Activated CD8-positive, alpha-beta memory T cell treated with anti-CD3 and anti-CD28 coated beads, Interleukin-2, amount 50 U/mL, for 1 hour (primary cell): ENCODE measurements around the gene SLC25A11.
"Not testable (repeated sequence)": the region's sequence is repeated elsewhere in the genome, so short reads cannot be mapped to it uniquely, and the experiment has no call there.

Experiments
- DNase-seq: peaks from one replicate; pipeline ENCODE4 v3.0.0-alpha.2; 2020; ENCODE audit errors: extremely low read depth

The SLC25A11 gene

DNA sequence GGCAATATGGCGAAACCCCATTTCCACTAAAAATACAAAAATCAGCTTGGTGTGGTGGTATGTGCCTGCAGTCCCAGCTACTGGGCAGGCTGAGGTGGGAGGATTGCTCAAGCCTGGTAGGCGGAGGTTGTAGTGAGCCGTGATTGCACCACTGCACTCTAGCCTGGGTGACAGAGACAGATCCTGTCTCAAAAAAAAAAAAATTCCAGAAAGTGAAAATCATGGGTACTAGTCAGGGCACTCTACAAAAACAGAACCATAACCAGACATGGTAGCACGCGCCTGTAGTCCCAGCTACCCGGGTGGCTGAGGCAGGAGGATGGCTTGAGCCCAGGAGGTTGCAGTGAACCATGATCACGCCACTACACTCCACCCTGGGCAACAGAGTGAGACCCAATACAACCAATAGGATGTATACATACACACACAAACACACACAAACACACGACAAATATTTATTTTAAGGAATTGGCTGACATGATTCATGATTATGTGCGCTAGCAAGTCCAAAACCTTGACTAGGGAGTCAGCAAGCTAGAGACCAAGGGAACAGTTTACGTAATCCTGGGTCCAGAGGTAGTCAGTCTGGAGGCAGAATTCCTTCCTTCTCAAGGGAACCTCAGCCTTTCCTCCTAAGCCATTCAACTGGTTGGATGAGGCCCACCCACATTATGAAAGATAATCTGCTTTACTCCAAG, 19.3 kb downstream of the SLC25A11 start:
- no peak for DNase-seq

GRCh38 chr17:4919511-4920047, 20.3 kb downstream of the SLC25A11 start:
- no peak for DNase-seq

DNA sequence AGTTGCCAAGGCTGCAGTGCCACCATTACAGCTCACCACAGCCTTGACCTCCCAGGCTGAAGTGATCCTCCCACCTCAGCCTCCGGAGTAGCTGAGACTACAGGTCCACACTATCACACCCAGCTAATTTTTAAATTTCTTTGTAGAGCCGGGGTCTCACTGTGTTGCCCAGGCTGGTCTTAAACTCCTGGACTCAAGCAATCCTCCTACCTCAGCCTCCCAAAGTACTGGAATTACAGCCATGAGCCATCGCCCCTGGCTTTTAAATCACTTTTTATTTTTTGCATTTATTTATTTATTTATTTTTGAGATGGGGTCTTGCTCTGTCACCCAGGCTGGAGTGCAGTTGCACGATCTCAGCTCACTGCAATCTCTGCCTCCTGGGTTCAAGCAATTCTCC, 25.3 kb downstream of the SLC25A11 start:
- DNase-seq, result not testable (repeated sequence)

DNA sequence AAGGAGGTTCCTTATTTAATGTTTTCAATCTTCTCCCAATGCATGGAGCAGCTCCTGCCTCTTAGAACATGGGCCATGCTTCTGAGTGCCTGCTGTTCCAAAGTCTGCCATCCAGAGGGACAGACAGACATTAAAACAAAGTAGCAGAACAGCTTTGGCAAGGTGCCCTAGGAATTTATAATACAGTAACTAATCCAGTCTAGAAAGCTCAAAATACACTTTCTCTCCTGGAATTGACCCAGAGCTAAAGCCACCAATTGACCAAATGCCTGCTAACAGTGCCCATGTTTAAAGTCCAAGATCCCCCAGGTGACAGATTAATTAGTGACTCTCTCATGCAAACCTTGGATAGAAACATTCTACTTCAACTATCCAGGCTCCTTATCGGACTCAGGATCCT, 25.9 kb downstream of the SLC25A11 start:
- DNase-seq, result no peak

GRCh38 chr17:4908711-4909496, 30.9 kb downstream of the SLC25A11 start:
- DNase-seq, result no peak

DNA sequence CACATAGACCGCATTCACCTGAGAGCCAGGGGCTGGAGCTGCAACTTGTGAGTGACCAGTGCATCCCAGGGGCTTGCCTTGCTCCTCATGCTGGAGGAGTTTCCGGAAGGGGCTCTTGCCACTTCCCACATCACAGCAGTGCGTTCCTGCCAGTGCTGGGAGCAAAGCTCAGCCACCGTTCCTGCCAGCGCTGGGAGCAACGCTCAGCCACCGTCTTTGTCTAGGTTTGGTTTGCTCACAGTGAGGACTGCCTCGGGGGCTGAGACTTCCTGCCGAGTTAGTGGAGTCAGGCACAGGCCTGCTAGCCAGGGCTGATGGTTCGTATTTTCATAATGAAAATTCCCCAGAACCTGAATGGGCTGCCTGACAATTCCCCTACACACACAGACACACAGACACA, 31.5 kb downstream of the SLC25A11 start:
- no peak for DNase-seq

DNA sequence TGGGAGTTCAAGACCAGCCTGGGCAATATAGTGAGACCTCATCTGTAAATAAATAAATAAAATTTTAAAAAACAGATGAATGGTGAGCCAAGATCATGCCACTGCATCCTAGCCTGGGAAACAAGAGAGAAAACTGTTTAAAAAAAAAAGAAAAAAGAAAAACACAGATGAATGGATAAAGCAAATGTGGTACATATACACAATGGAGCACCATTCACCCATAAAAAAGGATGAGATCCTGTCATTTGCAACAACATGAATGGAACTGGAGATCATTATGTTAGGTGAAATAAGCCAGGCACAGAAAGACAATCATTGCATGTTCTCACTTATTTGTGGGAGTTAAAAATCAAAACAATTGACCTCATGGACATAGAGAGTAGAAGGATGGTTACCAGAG, 33.2 kb downstream of the SLC25A11 start:
- DNase-seq, result not testable (repeated sequence)

DNA sequence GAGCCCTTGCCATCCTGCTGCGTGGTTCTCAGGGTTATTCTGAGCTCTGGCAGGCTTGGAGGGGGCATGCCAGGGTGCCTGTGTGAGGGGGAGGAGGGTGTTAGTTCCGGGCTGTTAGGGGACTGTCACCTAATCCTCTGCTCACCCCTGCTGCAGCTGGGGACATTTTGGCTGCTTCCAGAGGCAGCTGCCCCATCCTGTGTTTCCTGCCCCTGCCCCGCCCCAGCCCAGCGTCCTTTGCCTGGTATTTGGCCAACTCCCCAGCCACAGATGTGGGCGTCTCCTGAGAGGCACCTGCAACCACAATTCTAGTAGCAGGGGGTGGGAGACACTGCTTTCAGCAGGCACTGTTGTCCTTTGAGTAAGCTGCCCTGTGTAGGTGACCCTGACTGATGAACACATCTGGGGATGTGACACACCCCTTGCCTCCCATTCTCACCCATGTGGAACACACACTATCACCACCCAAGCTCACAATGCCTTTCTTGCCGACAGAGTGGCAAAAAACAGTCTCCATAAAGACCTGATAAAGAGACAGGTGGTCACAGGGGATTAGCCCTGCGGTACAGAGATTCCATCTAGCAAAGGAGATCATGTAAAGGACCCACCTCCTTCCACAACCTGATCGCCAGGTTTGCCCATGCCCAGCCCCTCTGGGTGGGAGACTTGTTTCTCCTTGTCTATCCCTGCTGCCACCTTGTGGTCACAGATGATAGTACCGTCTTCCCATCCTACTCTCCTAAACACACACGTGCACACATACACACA, 36.6 kb downstream of the SLC25A11 start, which contains the start of gene CHRNE:
Gene CHRNE, minus strand, starts transcription at position 48 of the 768 bp plus-strand sequence. Its CDS starts 35 bp downstream, at position 13.
- no peak for DNase-seq

DNA sequence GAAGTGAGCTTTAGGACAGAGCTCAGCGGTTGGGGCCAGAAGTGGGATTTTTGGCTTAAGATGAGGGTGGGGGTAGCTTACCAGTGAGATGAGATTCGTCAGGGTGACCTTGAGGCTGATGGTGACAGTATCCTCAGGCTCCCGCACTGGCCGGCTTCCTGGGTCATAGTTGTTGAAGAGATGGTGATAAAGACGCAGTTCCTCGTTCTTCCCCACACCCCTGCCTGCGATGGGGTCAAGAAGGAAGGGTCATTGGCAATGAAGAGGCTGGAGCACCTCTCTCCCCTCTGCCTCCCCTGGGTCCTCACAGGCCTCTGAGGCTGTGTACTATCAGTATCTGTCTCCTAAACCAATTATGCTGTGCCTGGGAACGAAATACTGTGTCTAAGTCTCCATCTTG, 37.3 kb downstream of the SLC25A11 start:
- DNase-seq, result no peak

DNA sequence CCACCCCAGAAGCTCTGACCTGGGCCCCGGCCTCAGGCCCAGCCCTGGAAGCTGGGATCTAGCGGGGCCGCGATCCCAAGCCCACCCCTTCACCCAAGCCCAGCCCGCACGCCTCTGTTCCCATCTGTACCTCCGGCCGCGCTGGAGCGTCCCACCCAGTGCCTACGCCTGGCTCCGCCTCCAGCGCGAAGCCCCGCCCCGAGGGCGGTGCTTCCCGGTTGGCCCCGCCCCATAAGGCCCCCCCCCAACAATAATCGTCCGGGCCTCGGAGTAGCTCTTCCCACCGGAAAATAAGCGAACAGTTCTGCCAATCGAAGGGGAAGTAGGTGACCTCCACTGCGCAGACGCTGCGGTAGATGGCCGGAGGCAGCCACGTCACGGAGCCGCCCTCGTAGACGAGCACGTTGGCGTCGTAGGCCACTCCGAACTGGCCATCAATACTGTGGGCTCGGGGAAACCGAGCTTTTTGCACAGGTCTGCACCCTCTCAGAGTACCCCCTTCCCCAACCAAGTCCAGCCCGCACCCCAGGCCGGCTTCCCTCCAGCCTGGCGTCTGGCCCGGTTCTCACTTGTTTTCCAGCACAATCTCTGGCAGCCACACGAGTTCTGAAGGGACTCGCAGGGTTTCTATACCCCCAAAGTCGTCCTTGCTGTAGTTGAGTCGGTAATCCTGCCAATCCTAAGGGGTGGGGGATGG, 38.0 kb downstream of the SLC25A11 start:
- DNase-seq, result no peak

GRCh38 chr17:4901108-4901647, 38.7 kb downstream of the SLC25A11 start:
- DNase-seq, result no peak

DNA sequence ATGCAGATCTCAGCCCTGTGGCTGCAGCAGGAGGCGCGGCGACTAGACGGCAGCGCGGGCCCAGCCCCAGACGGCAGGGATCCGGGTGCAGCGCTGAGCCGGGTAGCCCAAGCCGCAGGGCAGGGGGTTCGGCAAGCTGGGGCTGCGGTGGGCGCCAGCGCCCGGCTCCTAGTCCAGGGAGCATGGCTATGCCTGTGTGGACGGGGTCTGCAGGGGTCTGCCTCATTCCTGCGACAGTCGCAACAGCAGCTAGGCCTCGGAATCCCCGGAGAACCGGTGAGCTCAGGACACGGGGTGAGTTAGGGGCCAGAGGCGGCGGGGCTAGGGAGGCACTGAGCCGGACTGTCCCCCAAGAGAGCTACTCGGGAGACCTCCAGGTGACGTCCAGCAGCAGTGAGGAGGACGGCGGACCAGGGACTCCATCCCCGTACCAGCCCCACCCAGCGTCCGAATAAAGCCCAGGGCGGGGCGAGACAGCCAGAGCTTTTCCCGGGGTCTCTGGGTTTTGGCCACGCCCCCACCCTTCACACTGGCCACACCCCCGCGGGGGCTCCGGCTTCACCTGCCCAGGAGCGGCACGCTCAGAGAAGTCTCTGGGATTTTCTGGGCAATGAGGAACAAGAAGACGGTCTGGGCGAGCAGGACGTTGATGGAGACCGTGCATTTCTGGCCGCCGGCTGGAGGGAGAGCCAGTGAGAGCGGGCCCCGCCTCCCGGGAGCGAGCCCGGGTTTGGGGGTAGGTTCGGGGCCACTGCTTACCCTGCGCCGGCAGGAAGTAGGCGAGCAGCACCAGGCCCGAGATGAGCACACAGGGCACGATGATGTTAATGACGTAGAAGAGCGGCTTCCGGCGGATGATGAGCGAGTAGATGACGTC, 39.4 kb downstream of the SLC25A11 start:
- no peak for DNase-seq

GRCh38 chr17:4899341-4900230, 40.3 kb downstream of the SLC25A11 start, which contains the start of gene C17orf107:
Gene C17orf107 (plus strand): TSS chr17:4899536. CDS start chr17:4899763, 227 bp downstream.
- peak; percentile 92 for DNase-seq

GRCh38 chr17:4898927-4899326, 40.9 kb downstream of the SLC25A11 start:
- no peak for DNase-seq

DNA sequence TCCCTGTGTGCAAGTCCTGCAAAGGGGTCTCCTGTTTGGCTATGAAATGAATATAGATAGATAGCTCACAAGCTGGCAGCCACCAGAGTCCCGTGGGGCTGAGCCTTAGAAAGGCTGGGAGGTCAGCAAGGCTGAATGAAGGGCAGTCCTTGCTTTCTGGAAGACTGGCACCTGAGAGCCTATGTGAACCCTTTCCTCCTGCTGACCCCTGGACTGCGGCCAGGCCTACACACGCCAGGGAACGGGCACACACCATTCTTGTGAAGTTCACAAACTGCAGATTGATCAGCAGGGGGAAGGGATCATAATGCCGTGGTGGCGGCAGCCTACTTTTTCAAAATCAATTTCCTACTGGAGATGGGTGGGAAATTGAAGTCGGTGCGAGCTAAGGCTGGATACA, 41.5 kb downstream of the SLC25A11 start:
- no peak for DNase-seq

GRCh38 chr17:4897785-4898184, 42.1 kb downstream of the SLC25A11 start:
- no peak for DNase-seq

- DNase-seq, result no peak
Observed at GRCh38 chr17:4897198-4897687, 42.6 kb downstream of the SLC25A11 start.

- DNase-seq, result no peak
Observed at GRCh38 chr17:4896332-4897197, 43.3 kb downstream of the SLC25A11 start.
